HG02588 (cell line): ENCODE results near the gene TJP3.

Source experiments
- ATAC-seq: cut with Tn5 transposase; IDR thresholded peaks from one replicate; pipeline ENCODE4 v1.9.1; 2021; ENCODE audit warnings: mild to moderate bottlenecking, moderate library complexity; ENCODE audit not compliant: unreplicated experiment

TJP3 gene

GRCh38 chr19:3767050-3767449 lies 58.9 kb downstream of the TJP3 start:
- no peak for ATAC-seq

- no peak for ATAC-seq
Observed at GRCh38 chr19:3768015-3768747, 60.0 kb downstream of the TJP3 start.

- no peak for ATAC-seq
Observed at GRCh38 chr19:3768748-3769099, 60.5 kb downstream of the TJP3 start.

- ATAC-seq, result no peak
Observed at GRCh38 chr19:3769494-3769893, 61.3 kb downstream of the TJP3 start.

GRCh38 chr19:3770136-3770999 lies 62.2 kb downstream of the TJP3 start:
- no peak for ATAC-seq

GRCh38 chr19:3771000-3771905 lies 63.1 kb downstream of the TJP3 start:
- no peak for ATAC-seq

GRCh38 chr19:3771906-3772455 lies 63.8 kb downstream of the TJP3 start, which contains the start of gene RAX2:
RAX2 (minus strand) TSS chr19:3772228; CDS start chr19:3771742, 486 bp downstream.
- no peak for ATAC-seq

- no peak for ATAC-seq
Observed at GRCh38 chr19:3773814-3774515, 65.8 kb downstream of the TJP3 start.

- ATAC-seq, result no peak
Observed at GRCh38 chr19:3774621-3775373, 66.6 kb downstream of the TJP3 start.

- ATAC-seq, result no peak
Observed at GRCh38 chr19:3775374-3775711, 67.2 kb downstream of the TJP3 start.

- no peak for ATAC-seq
Observed at GRCh38 chr19:3775831-3776230, 67.6 kb downstream of the TJP3 start.

- ATAC-seq, result no peak
Observed at GRCh38 chr19:3776479-3777040, 68.4 kb downstream of the TJP3 start.

- ATAC-seq, result no peak
Observed at GRCh38 chr19:3778104-3778867, 70.1 kb downstream of the TJP3 start.

- no peak for ATAC-seq
Observed at GRCh38 chr19:3778899-3779723, 70.9 kb downstream of the TJP3 start.

GRCh38 chr19:3780786-3781304 lies 72.7 kb downstream of the TJP3 start:
- no peak for ATAC-seq

- ATAC-seq, result no peak
Observed at GRCh38 chr19:3781603-3782002, 73.4 kb downstream of the TJP3 start.

- ATAC-seq, result no peak
Observed at GRCh38 chr19:3782330-3782729, 74.1 kb downstream of the TJP3 start.
